ENCODE data around the gene SC5D.

The SC5D gene

GRCh38 chr11:121336279-121336937 lies 43.8 kb downstream of the SC5D start:
- Histone ChIP-seq H3K4me1 (ENCODE audit: control insufficient read depth in 5 of 5, insufficient read depth in 5 of 5, low read length in 5 of 5) (peaks cover 0 to 21% (median 10%) of the 10 kb centered on the region in 5 donors), H3K27me3 (ENCODE audit: control insufficient read depth in 5 of 5, insufficient read depth in 4 of 5, low read length in 5 of 5) (no peaks in the 10 kb centered on the region), H3K9me3 (ENCODE audit: control insufficient read depth in 5 of 5, low read length in 5 of 5) (no peaks in the 10 kb centered on the region), H3K36me3 (ENCODE audit: control insufficient read depth in 5 of 5, insufficient read depth in 5 of 5, low read length in 5 of 5) (no peaks in the 10 kb centered on the region), H3K4me3 (ENCODE audit: low read depth in 1 of 5, low read length in 5 of 5) (no peak overlapping the region), H3K27ac (ENCODE audit: low read depth, low read length) (no peak overlapping the region), H3K9ac (ENCODE audit: low read length in 5 of 5) (no peak overlapping the region)

GRCh38 chr11:121337078-121337477 lies 44.5 kb downstream of the SC5D start:
- no peak overlapping the region for H3K4me3 ChIP-seq (ENCODE audit: low read depth in 1 of 5, low read length in 5 of 5)
- no peak overlapping the region for H3K27ac ChIP-seq (ENCODE audit: low read depth, low read length)
- no peak overlapping the region for H3K9ac ChIP-seq (ENCODE audit: low read length in 5 of 5)
- peaks cover 0 to 21% (median 10%) of the 10 kb centered on the region in 5 donors for H3K4me1 ChIP-seq (ENCODE audit: control insufficient read depth in 5 of 5, insufficient read depth in 5 of 5, low read length in 5 of 5)
- H3K36me3 ChIP-seq (ENCODE audit: control insufficient read depth in 5 of 5, insufficient read depth in 5 of 5, low read length in 5 of 5) = no peaks in the 10 kb centered on the region
- H3K9me3 ChIP-seq (ENCODE audit: control insufficient read depth in 5 of 5, low read length in 5 of 5) = no peaks in the 10 kb centered on the region
- no peaks in the 10 kb centered on the region for H3K27me3 ChIP-seq (ENCODE audit: control insufficient read depth in 5 of 5, insufficient read depth in 4 of 5, low read length in 5 of 5)

DNA sequence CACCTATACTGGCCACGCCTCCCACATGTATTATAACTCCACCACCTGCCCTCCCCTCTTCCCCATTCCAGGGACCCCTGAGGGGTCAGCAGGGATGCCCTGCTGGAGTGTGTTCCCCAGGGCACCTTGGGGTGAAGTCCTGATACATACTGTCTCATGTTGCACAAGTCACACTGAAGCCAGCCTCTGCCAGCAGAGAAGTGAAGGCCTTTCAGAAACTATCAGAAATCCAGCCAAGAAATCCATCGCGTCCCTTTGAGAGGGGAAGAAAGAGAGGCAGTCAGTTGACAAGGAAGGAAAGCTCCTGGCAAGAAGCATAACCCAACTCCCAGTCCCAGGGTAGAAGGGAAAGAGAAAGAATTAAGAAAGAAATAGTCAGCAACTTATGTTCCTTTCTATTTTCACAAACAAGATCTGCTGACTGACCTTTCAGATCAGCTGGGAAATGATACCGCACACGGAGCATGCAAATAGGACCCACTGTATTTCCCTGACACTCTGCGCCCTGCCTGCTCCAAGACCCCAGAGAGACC lies 45.2 kb downstream of the SC5D start:
- Histone ChIP-seq H3K9ac (ENCODE audit: low read length in 5 of 5) (no peak overlapping the region), H3K27me3 (ENCODE audit: control insufficient read depth in 5 of 5, insufficient read depth in 4 of 5, low read length in 5 of 5) (no peaks in the 10 kb centered on the region), H3K36me3 (ENCODE audit: control insufficient read depth in 5 of 5, insufficient read depth in 5 of 5, low read length in 5 of 5) (no peaks in the 10 kb centered on the region), H3K9me3 (ENCODE audit: control insufficient read depth in 5 of 5, low read length in 5 of 5) (no peaks in the 10 kb centered on the region), H3K27ac (ENCODE audit: low read depth, low read length) (no peak overlapping the region), H3K4me3 (ENCODE audit: low read depth in 1 of 5, low read length in 5 of 5) (peak overlapping the region in 1 of 5 donors; percentile 6), H3K4me1 (ENCODE audit: control insufficient read depth in 5 of 5, insufficient read depth in 5 of 5, low read length in 5 of 5) (peaks cover 0 to 21% (median 10%) of the 10 kb centered on the region in 5 donors)

- no peak overlapping the region for H3K9ac ChIP-seq (ENCODE audit: low read length in 5 of 5)
- H3K36me3 ChIP-seq (ENCODE audit: control insufficient read depth in 5 of 5, insufficient read depth in 5 of 5, low read length in 5 of 5) = no peaks in the 10 kb centered on the region
- no peaks in the 10 kb centered on the region for H3K9me3 ChIP-seq (ENCODE audit: control insufficient read depth in 5 of 5, low read length in 5 of 5)
- peaks cover 0 to 21% (median 10%) of the 10 kb centered on the region in 5 donors for H3K4me1 ChIP-seq (ENCODE audit: control insufficient read depth in 5 of 5, insufficient read depth in 5 of 5, low read length in 5 of 5)
- no peaks in the 10 kb centered on the region for H3K27me3 ChIP-seq (ENCODE audit: control insufficient read depth in 5 of 5, insufficient read depth in 4 of 5, low read length in 5 of 5)
- H3K4me3 ChIP-seq (ENCODE audit: low read depth in 1 of 5, low read length in 5 of 5) = peak overlapping the region in 1 of 5 donors; percentile 6
- H3K27ac ChIP-seq (ENCODE audit: low read depth, low read length) = no peak overlapping the region
These were observed 46.0 kb downstream of the SC5D start for GRCh38 chr11:121338536-121338935.

GRCh38 chr11:121340032-121340580 lies 47.5 kb downstream of the SC5D start:
- Histone ChIP-seq H3K9me3 (ENCODE audit: control insufficient read depth in 5 of 5, low read length in 5 of 5) (no peaks in the 10 kb centered on the region), H3K36me3 (ENCODE audit: control insufficient read depth in 5 of 5, insufficient read depth in 5 of 5, low read length in 5 of 5) (no peaks in the 10 kb centered on the region), H3K4me1 (ENCODE audit: control insufficient read depth in 5 of 5, insufficient read depth in 5 of 5, low read length in 5 of 5) (peaks cover 0 to 17% (median 10%) of the 10 kb centered on the region in 5 donors), H3K4me3 (ENCODE audit: low read depth in 1 of 5, low read length in 5 of 5) (no peak overlapping the region), H3K27ac (ENCODE audit: low read depth, low read length) (no peak overlapping the region), H3K27me3 (ENCODE audit: control insufficient read depth in 5 of 5, insufficient read depth in 4 of 5, low read length in 5 of 5) (no peaks in the 10 kb centered on the region), H3K9ac (ENCODE audit: low read length in 5 of 5) (no peak overlapping the region)

- no peaks in the 10 kb centered on the region for H3K9me3 ChIP-seq (ENCODE audit: control insufficient read depth in 5 of 5, low read length in 5 of 5)
- H3K36me3 ChIP-seq (ENCODE audit: control insufficient read depth in 5 of 5, insufficient read depth in 5 of 5, low read length in 5 of 5) = no peaks in the 10 kb centered on the region
- no peak overlapping the region for H3K27ac ChIP-seq (ENCODE audit: low read depth, low read length)
- no peak overlapping the region for H3K9ac ChIP-seq (ENCODE audit: low read length in 5 of 5)
- peaks cover 0 to 17% (median 10%) of the 10 kb centered on the region in 5 donors for H3K4me1 ChIP-seq (ENCODE audit: control insufficient read depth in 5 of 5, insufficient read depth in 5 of 5, low read length in 5 of 5)
- no peak overlapping the region for H3K4me3 ChIP-seq (ENCODE audit: low read depth in 1 of 5, low read length in 5 of 5)
- no peaks in the 10 kb centered on the region for H3K27me3 ChIP-seq (ENCODE audit: control insufficient read depth in 5 of 5, insufficient read depth in 4 of 5, low read length in 5 of 5)
These were observed 49.0 kb downstream of the SC5D start for GRCh38 chr11:121341609-121342008.

- Histone ChIP-seq H3K9me3 (ENCODE audit: control insufficient read depth in 5 of 5, low read length in 5 of 5) (no peaks in the 10 kb centered on the region), H3K9ac (ENCODE audit: low read length in 5 of 5) (no peak overlapping the region), H3K27ac (ENCODE audit: low read depth, low read length) (no peak overlapping the region), H3K27me3 (ENCODE audit: control insufficient read depth in 5 of 5, insufficient read depth in 4 of 5, low read length in 5 of 5) (peaks cover 0 to 8% (median 0%) of the 10 kb centered on the region in 5 donors), H3K4me1 (ENCODE audit: control insufficient read depth in 5 of 5, insufficient read depth in 5 of 5, low read length in 5 of 5) (no peaks in the 10 kb centered on the region), H3K4me3 (ENCODE audit: low read depth in 1 of 5, low read length in 5 of 5) (no peak overlapping the region), H3K36me3 (ENCODE audit: control insufficient read depth in 5 of 5, insufficient read depth in 5 of 5, low read length in 5 of 5) (no peaks in the 10 kb centered on the region)
These were observed 52.3 kb downstream of the SC5D start for GRCh38 chr11:121344824-121345223.

- no peak overlapping the region for H3K9ac ChIP-seq (ENCODE audit: low read length in 5 of 5)
- H3K27me3 ChIP-seq (ENCODE audit: control insufficient read depth in 5 of 5, insufficient read depth in 4 of 5, low read length in 5 of 5) = peaks cover 0 to 8% (median 0%) of the 10 kb centered on the region in 5 donors
- no peaks in the 10 kb centered on the region for H3K9me3 ChIP-seq (ENCODE audit: control insufficient read depth in 5 of 5, low read length in 5 of 5)
- H3K4me3 ChIP-seq (ENCODE audit: low read depth in 1 of 5, low read length in 5 of 5) = no peak overlapping the region
- H3K27ac ChIP-seq (ENCODE audit: low read depth, low read length) = no peak overlapping the region
- H3K4me1 ChIP-seq (ENCODE audit: control insufficient read depth in 5 of 5, insufficient read depth in 5 of 5, low read length in 5 of 5) = peaks cover 0 to 11% (median 6%) of the 10 kb centered on the region in 5 donors
- H3K36me3 ChIP-seq (ENCODE audit: control insufficient read depth in 5 of 5, insufficient read depth in 5 of 5, low read length in 5 of 5) = no peaks in the 10 kb centered on the region
These were observed 54.5 kb downstream of the SC5D start for GRCh38 chr11:121347094-121347493.

- H3K9ac ChIP-seq (ENCODE audit: low read length in 5 of 5) = no peak overlapping the region
- peaks cover 0 to 14% (median 6%) of the 10 kb centered on the region in 5 donors for H3K4me1 ChIP-seq (ENCODE audit: control insufficient read depth in 5 of 5, insufficient read depth in 5 of 5, low read length in 5 of 5)
- no peak overlapping the region for H3K27ac ChIP-seq (ENCODE audit: low read depth, low read length)
- no peaks in the 10 kb centered on the region for H3K36me3 ChIP-seq (ENCODE audit: control insufficient read depth in 5 of 5, insufficient read depth in 5 of 5, low read length in 5 of 5)
- no peaks in the 10 kb centered on the region for H3K9me3 ChIP-seq (ENCODE audit: control insufficient read depth in 5 of 5, low read length in 5 of 5)
- no peak overlapping the region for H3K4me3 ChIP-seq (ENCODE audit: low read depth in 1 of 5, low read length in 5 of 5)
- H3K27me3 ChIP-seq (ENCODE audit: control insufficient read depth in 5 of 5, insufficient read depth in 4 of 5, low read length in 5 of 5) = peaks cover 0 to 8% (median 0%) of the 10 kb centered on the region in 5 donors
These were observed 55.2 kb downstream of the SC5D start for GRCh38 chr11:121347813-121348212.

DNA sequence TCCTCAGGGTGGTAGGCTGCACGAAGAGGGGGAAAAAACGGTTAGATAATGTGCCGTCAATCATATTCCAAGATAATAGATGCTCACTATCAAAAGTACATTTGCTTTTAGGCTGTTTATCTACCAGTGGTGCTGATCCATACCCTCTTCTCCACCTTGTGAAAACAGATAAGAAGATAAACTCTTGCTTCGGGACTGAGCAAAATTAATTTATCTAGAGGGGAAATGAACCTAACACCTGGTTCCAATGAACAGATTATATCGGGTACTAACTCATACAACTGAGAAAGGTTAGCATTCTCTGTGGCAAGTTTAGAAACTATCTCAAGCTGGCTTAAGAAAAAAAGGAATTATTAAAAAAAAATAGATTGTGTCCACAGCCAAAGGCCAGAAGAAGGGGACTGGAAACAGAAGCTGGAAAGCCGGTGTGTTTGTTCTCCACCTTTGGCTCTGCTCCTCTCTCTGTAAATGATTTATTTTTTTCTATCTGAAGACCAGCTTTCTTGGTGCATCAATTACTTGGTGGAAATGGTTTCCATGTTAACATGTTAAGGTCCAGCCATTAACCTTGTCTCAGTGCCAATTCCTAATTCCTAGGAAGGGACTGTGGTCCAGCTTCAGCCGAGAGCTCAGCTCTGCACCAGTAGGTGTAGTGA lies 55.8 kb downstream of the SC5D start:
- H3K4me3 ChIP-seq (ENCODE audit: low read depth in 1 of 5, low read length in 5 of 5) = no peak overlapping the region
- no peaks in the 10 kb centered on the region for H3K9me3 ChIP-seq (ENCODE audit: control insufficient read depth in 5 of 5, low read length in 5 of 5)
- peaks cover 0 to 8% (median 0%) of the 10 kb centered on the region in 5 donors for H3K27me3 ChIP-seq (ENCODE audit: control insufficient read depth in 5 of 5, insufficient read depth in 4 of 5, low read length in 5 of 5)
- no peak overlapping the region for H3K9ac ChIP-seq (ENCODE audit: low read length in 5 of 5)
- peaks cover 0 to 14% (median 6%) of the 10 kb centered on the region in 5 donors for H3K4me1 ChIP-seq (ENCODE audit: control insufficient read depth in 5 of 5, insufficient read depth in 5 of 5, low read length in 5 of 5)
- H3K27ac ChIP-seq (ENCODE audit: low read depth, low read length) = no peak overlapping the region
- H3K36me3 ChIP-seq (ENCODE audit: control insufficient read depth in 5 of 5, insufficient read depth in 5 of 5, low read length in 5 of 5) = no peaks in the 10 kb centered on the region
